Measurements from ENCODE around the gene AMOT.

AMOT gene

DNA sequence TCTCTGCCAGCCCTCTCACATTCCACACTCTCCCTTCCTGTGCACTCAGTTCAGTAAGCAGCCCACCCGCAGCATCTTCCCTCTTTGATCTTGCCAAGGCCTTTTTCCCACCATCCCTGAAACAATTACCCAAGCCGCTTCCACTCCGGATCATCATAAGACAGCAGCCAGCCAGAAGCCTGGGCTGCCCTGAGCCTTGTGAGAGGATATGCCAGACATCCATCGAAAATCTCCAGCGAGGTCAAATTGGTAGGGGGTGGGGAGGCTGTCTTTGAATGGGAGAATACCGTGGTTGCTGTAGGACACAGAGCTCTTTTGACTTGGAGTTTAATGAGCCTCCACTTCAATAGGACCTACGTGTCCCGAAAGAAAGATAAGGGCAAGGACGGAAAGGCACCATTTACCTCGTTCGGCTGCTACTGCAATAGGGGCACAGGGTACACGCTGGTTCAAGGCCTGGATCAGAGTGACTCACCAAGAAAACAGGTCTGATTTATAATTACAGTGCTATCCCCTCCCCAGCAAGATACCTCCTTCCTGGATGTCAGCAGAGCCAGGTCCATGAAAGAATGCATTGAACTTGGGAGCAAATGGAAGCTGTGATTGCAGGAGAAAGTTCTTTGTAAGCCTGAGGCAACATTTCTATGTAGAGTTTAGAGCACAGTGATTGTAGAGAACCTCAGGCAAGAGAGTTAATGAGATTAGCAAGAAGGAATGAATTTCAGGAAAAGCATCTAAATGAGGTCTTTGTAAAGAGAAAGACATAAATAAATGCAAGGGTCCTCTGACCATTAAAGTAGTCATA, 39.5 kb downstream of the AMOT start:
- no peak for DNase-seq

DNA sequence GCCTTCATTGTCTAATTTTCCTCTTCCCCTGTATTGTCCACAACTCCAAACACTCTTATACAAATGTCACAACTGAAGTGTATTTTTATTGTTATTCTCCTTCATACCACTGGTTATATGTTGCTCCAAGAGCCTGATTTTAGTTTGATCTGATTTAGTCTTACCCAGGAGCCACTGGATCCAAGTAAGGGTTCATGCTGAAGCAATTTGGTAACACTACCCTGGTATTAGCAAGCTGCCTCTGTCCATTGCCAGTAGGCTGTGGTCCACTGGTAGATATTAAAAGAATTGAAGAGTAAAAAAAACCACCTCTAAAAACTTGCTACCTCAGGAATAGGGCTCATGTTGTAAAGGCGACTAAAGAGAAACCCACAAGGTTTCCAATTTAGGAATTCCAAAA, 41.2 kb downstream of the AMOT start:
- DNase-seq: no peak

DNA sequence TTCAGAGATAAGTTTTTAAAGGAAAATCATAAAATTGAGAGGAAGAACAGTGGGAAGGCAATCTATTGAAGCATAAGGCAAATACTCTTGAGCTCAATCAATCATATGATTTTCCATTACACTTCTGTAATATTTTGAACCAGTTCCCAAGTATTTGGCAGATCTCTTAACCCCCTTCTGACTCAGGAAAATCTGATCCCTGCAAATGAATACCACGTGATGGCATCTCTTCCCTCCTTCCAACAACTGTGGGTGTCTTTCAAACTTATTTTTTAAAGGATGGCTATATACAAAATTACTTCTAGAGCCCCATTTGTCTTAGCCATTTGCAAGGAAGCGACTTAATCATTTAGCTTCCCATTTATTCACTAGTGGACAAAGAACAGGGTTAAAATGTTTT, 41.9 kb downstream of the AMOT start:
- no peak for DNase-seq

DNA sequence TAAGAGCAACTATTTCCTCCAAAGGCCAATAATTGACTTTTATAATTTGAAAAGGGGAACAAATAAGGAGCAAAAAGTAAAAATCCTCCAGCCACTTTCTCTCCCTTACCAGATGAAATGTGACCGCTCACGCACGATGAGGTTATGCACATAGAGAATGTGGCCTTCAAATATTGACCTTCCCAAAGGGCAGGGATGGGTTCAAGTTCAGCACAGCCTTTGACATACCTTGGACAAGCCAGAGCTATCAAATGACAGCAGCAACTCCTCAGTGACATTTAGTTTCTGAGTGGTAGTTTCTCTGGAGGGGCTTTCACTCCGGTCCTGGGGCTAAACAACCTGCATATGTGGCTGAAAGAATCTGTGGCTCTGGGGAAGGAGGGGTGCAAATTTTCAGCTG, 50.7 kb downstream of the AMOT start:
- no peak for DNase-seq

DNA sequence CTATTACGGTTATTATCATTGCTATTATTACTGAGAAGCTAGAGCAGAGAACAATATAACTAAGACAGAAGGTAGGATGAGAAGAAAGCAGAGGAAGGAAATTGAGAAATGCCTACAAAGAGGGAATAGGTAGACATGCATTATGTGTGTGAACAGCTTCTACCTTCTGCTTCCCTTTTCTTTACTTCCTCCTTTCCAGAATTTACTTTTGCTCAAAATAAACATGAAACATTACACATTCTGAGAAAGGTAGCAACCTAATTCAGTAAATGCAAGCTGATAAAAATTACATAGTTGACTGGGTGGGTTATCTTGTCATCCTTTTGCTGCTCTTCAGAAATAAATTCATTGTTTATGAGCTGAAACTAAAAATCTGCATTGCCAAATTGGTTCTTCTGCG, 54.6 kb downstream of the AMOT start:
- DNase-seq: no peak

DNA sequence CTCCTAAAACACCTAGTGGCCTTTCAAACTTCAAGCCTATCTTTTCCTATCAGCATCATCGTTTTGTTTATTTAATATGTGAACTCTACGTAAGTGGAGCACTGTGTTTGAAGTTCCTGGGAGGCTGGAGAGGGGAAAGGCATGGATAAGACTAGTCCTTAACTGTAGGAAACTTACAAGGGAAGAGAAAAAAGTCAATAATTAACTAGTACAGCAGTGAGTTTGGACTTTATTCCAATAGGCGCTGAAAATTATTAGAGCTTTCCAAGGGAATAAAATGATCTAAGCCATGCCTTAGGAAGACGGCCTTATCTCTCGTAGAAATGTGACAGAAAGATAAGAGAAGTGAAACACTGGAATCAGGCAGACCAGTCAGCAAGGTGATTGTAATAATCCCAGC, 55.3 kb downstream of the AMOT start:
- DNase-seq: no peak

DNA sequence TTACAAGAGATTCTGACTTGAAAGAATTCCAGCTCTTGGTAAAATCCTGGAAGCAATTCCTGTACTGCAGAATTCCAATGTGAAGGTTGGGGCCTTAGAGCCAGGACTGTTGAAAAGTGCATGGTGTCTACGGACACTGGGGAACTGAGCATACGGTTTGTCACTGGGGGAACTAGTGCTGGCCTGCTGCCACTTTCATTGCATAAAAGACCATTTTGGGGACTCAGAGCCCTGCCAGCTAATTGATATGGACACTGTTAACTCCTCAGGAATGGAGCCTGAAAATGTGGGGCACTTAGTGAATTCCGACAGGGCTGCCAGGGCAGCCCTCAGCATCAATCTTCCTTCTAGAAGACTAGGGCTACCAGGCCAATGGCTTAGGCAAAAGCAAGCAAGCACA, 55.9 kb downstream of the AMOT start:
- no peak for DNase-seq

DNA sequence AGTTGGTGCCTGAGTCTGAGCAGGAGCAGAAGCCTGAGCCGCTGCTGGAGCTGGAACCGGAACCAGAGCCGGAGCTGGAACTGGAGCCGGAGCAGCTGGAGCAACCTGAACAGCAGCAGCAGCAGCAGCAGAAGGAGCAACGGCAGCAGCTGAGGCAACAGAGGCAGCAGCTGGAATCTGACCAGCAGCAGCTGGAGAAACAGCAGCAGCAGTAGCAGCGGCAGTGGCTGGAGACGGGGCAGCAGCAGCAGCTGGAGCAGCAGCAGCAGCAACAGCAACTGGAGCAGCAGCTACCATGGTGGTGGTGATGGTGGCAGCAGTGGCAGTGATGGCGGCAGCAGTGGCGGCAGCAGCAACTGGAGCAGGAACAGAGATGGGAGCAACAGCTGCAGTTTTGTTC, 61.5 kb downstream of the AMOT start:
- no peak for DNase-seq

DNA sequence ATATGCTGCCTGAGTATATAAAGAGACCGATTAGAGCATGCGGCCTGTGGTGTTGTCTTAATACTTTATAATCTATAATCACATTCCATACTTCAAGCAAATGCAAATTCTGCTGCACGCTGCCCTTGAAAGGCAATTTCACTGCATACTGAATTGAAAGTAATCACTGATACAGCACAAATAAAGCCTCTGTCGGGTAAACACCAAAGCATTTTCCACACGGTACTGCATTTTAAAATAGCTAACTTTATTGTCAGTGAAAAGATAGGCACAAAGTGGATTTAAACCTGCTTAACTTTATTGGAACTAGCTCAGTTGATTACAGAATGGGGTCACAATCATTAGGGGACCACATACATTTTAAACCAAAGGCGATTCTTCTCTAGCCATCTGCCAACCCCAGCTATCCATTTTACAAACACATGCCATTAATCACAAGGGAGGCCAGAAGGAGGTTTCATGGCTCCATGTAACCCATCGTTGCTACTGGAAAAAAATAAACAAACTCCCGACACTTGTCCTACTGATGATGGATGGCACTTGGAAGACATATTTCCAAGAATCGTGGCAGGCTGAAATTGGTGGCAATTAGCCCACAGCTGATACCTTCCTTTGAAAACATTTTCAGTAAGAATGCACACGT, 65.9 kb downstream of the AMOT start:
- DNase-seq: no peak

DNA sequence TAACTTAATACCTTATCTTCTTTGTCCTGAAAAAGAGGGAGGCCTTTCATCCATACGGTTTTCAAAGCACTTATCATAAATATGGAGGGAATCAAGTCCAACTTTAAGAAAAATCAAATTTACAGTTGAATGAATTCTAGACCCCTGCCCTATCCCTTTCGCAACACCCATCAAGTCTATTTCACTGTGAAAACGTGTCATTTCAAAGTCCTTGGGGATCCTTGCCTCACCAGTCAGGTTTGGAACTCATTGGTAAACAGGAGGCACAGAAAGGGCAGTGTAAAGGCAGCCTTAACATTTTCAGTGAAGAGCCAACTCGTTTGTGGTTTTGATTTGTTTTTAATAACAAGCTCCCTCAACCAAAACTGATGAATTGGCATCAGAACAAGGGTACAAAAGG, 66.5 kb downstream of the AMOT start:
- no peak for DNase-seq

DNA sequence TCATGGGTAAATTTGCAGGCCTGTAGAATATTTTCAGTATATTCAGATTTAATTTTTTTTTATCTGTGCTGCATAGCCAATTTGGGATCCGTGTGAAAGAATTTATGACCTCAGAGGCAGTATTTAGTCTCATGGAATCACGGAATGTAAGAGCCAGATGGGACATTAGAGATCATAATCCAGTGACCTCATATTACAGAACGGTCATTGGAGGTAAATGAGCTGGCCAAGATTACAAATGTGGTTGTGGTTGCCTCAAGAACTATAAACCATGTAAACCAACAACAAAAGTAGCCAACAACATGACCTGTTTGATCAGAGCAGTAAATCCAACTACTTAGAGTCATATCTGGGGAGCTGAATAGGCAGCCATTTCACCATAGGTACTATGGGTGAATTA, 71.6 kb downstream of the AMOT start:
- no peak for DNase-seq

DNA sequence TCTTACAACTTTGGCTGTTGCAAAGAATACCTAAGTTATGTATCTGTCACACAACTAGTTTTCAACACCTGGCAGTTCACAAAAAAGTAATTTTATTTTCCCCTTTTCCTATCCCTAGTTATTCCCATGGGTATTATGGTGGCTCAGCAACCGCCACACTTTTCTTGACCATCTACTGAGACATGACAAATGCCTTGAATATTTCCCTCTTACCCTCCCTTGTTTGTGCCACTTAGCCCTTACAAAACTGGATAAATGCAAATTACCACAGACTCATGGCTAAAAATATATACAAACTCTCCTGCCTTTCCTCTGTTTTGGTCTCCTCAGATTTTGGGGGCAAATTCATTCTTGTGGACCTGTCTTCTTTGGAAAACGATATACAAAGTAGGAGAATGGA, 72.1 kb downstream of the AMOT start:
- DNase-seq: no peak

DNA sequence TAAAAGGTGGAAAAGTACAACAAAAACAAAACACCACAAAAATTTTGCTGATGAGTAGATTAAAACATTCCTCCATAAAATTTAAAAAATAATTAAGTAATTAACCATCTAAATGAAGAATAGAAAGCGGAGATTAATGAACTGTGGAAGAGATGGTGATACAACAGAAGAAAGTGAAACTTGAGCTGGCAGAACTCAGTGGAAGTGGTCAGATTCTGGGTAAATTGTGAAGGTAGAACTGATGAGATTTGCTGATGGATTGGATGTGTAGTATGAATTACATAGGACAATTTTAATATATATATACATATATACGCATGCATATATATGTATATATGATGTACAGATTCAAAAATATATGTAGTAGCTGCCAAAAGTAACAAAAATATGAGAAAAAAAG, 73.9 kb downstream of the AMOT start:
- DNase-seq: no peak

DNA sequence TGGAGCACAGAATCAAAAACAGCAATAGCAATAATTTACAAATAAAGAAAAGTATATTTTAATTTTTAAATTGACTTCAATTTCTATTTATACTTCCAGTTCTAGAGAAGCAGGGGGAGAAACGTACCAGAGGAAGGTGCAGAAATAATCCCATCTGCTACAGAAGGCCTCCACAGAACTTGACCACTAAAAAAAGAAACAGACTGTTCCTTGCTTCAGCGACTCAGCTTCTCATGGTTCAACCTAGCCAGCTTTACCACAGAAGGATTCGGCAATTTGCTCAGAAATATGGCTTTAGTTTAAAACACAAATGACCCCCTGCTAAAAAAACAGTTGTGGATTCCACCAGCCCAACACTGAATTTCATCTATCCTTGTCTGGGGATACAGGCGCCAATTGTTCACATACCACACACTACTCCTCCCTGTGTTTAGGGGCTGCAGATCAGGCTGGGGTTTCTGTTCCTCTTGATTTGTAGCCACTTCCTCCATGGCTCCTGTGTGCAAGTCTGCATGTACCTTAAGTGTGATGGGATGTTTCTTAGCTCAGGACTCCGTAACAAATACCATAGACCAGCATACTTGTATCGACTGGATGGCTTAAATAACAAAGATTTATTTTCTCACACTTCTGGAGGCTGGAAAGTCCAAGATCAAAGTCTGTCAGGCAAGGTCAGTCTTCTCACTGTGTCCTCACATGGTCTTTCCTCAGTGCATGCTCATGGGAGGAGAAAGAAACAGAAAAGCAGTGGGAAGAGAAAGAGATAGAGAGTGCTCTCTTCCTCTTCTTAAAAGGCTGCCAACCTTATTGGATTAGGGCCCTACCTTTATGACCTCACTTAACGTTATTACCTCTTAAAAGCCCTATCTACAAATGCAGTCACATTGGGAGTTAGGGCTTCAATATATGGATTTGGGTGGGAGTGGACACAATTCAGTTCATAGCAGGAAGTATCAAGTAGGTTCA, 79.1 kb downstream of the AMOT start:
- no peak for DNase-seq

DNA sequence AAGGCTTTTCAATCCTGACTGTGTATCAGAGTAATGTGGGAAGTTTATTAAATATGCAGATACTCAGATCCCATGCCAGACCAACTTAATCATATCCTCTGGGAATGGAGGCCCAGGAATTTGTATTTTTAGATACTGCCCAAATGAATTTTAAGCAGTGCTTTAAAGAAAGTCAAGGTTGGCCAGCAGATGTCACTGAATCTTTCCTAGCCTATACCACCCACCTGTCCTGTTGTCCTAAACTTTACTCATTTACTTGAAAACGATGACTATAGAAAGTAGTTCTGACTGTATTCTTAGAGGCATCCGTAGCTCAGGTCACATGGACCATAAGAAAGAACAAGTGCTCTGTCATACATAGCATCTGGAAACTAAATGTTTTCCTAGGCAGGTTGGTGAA, 79.9 kb downstream of the AMOT start:
- DNase-seq: no peak

DNA sequence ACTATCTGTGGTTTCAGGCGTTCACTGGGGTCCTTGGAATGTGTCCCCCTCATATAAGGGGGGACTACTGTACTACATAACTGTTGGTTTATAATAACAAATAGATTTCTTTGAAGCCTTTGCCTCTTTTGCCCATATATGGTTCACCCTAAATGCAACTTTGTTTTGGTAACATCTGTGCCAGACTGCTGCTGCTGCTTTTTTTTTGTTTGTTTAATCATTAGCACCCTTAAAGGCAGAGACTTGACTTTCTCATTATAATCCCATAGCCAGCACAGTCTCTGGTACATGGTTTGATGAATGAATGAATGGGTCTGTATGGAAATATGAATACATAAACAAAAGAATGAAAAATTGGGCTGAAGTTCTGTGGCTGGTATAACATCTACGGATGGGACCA, 80.7 kb downstream of the AMOT start:
- DNase-seq: no peak

DNA sequence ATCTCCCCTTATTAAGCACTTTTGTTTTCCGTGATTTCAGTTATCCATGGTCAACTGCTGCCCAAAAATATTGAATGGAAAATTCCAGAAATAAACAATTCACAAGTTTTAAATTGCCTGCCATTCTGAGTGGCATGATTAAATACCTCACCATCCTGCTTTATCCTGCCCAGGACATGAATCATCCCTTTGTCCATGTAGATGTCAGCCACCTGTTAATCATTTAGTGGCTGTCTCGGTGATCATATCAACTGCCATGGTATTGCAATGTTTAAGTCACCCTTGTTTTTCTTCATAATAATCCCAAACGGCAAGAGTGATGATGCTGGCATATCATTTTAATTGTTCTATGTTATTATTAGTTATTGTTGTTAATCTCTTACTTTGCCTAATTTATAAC, 81.1 kb downstream of the AMOT start:
- no peak for DNase-seq

DNA sequence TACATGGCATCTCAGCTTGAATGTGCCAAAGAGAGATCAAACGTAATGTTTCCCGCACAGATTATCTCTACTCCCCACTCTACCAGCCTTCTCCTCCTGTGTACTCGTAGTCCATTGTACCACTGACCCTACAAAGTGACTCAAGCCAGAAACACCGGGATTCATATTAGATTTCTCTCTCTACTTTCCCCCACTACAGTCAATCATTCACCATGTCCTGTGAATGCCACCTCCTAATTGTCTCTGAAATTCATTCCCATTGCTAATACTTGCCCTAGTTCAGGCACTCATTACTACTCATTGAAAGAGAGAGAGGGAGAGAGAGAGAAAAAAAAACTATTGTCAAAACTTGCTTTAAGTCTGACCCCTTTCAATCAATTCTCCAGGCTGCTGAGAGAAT, 82.7 kb downstream of the AMOT start:
- DNase-seq: no peak

DNA sequence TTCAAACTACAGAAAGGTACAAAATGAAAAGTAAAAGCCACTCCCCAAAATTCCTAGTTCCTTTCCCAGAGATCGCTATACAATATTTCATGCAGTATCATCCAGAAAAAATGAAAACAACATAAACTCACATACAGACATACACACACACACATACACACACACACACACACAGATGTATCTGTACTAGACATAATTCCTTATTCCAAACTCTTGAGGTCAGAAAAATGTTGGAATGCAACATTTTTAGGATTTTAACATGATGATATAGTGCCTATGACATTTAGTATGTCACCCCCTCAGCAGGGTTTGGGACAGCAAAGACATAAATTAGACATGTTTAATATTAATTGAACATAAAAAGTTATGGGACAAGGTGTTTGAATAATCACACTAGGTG, 87.5 kb downstream of the AMOT start:
- DNase-seq: no peak

DNA sequence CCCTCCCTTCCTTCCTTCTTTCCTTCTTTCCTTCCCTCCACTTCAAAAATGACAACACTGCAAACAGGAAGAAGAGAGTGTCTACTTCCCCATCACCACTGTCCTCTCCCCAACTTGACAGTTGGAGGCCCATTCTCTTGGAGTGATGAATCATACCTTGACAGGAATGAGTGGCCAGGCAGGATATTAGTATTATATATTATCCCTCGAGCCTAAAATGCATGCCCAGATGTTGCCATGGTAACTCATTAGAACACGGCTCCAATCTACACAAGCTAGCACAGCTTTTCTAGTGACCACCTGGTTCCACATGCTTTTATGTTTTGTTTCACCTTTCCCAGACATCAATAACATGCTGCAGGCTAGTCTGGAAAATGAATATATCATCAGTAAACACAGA, 89.6 kb downstream of the AMOT start:
- no peak for DNase-seq

DNA sequence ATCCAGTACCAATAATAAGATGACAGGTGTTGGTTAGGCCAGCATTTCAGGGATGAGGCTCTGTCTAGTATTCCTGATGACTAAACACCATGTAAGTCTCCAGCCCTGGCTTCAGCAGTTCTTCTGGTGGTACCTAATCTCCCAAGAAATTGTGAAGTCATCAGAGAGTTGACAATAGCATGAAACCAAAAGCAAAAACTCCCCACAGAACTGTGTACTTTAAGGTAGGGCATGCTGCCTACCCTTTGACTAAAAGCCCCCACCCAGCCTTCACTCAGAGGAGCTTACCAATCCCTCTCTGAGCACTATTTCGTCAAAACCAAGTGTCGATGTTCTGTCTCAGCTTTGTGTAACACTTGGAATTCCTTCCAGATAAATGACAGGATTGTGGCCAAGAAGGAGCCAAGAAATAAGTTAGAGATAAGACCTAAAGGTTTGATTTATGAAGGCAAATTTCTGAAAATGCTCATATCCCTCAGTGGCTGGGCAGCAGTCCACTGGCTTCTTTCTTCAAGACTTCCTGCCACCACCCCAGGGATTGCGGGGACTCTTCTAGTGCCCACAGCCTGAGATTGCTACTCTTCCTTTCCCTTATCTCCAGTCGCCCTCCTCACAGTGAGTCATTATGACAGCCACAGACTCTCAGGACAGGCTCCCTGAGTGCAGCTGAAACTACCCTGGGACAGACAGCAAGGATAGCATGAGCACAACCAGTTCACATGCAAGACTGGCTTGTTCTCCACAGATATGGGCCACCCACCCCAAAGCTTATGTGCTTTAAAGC, 93.6 kb downstream of the AMOT start:
- no peak for DNase-seq

DNA sequence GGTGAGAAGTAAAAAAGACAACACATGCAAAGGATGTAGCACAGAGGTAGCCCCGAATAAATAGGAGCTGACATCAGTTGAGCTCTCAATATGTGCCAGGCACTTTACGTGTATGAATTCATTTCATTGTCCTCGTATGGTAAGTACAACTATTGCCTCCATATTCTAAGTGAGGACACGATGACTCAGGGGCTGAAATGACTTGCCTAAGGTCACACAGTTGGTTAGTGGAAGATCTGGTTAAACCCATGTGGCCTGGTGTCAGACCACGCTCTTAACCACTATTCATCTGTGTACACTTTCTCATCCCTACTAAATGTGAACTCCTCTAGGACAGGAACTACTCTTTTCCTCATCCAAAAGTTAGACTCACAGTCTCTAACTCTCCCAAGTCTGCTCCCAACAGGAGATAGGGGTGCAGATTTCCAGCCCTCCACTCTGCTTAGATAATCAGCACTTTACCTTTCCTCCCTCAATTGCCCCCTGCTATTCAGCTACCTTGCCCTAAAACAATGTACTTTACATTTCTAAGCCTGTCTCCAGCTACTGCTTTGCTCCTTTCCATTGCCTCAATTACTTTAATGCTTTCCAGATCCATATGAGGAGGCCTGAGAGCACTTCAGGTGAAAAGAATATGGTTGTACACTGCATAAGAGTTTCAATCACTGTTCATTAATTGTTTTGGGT, 102.1 kb downstream of the AMOT start:
- no peak for DNase-seq
